Measurements from ENCODE around the gene ADM2. TPM values are rescaled to one million over a fixed set of nuclear protein-coding genes. Genes with fewer than 3 reads are reported as not detected.

ADM2 gene
- total RNA-seq, 1 donor from 2014 or later: 4.4 TPM

DNA sequence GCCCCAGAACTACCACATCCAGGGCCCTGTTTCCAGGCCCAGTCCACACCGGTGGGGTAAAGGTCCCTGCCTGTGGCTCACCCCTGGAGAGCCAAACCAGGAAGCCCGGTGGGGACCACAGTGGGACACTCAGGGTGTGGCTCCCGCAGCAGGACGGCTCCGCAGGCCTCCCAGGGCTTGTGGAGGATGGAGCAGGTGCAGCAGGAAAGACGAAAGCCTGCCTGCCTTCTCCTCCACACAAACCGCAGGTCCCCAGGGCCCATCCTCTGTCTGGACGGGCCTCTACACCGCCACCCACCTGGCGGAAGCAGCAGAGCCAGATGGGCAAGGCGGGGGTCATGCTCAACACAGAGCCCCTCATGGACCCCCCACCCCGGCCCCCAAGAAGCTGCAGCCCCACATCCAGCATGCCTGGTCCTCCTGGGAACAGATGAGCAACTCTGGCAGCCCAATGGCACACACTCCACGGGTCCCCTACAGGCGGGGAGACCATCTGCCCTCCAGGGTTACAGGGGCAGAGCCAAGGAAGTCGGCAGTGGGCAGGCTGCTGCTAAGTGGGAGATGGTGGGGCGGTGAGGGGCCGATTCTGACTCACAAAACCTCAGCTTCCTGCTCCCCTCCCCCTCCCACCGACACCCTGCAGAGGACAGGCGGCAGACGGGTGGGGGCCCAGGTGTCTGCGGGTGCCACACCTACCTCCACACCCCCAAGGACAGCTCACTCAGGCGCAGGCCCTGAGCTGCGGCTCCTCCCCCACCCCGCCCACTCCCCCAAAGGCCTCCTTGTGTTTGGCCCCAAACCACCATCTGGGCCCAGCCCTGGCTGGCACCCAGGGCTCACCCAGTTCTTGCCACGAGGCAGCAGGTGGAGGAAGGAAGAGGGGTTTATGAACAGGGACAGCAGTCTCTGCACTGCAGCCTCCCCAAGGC, 11.7 kb upstream of the ADM2 start:
- H3K4me3 ChIP-seq (ENCODE audit: low read depth, low read length): no peak overlapping the region
- TF ChIP-seq, protein P1, sequence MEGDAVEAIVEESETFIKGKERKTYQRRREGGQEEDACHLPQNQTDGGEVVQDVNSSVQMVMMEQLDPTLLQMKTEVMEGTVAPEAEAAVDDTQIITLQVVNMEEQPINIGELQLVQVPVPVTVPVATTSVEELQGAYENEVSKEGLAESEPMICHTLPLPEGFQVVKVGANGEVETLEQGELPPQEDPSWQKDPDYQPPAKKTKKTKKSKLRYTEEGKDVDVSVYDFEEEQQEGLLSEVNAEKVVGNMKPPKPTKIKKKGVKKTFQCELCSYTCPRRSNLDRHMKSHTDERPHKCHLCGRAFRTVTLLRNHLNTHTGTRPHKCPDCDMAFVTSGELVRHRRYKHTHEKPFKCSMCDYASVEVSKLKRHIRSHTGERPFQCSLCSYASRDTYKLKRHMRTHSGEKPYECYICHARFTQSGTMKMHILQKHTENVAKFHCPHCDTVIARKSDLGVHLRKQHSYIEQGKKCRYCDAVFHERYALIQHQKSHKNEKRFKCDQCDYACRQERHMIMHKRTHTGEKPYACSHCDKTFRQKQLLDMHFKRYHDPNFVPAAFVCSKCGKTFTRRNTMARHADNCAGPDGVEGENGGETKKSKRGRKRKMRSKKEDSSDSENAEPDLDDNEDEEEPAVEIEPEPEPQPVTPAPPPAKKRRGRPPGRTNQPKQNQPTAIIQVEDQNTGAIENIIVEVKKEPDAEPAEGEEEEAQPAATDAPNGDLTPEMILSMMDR (conservative IDR thresholded peaks at IDR 0.05; ENCODE audit: low read depth, low read length): no peak
- DNase-seq (ENCODE audit: low read depth): no peak

DNA sequence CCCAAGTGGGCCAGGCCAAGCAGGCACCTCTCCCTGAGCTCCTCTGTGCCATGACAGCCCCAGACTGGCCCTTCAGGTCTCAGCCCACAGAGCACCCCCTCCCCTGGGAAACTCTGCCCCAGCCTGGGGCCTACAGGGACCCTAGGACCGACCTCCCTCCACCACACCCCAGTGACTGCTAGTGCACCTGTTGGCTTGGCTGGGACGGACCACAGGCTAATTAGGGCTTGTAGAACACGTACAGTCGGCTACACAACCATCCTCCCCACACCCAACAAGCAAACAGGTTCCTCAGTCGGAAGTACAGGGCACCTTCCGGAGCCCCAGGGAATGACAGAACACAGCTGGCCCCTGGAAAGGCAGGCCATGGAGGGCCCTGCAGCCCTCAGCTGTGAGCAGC, 10.9 kb upstream of the ADM2 start:
- TF ChIP-seq, protein P1 (conservative IDR thresholded peaks at IDR 0.05; ENCODE audit: low read depth, low read length): no peak
- DNase-seq (ENCODE audit: low read depth): no peak
- H3K4me3 ChIP-seq (ENCODE audit: low read depth, low read length): no peak overlapping the region

- DNase-seq (ENCODE audit: low read depth): no peak
- no peak overlapping the region for H3K4me3 ChIP-seq (ENCODE audit: low read depth, low read length)
- TF ChIP-seq, protein P1 (conservative IDR thresholded peaks at IDR 0.05; ENCODE audit: low read depth, low read length): no peak
Measured at GRCh38 chr22:50471197-50471847, 10.0 kb upstream of the ADM2 start.

DNA sequence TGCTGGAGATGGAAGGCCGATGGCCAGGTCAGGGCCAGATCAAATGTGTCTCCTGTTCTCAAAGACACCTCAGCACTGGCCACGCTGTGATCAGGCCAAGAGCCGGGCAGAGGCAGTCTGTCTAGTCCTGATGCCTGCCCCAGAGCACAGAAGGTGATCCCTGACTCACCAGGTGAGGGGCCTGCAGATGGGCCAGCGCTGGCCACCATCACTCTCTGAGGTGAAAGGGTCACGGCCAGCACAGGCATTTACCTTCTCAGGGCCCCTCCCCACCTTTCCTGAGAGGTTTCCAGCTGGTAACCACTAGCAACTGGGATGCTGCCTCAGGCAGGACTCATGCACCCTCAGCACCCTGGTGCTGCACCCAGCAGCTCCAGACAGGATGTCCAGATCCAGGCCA, 9.4 kb upstream of the ADM2 start:
- DNase-seq (ENCODE audit: low read depth): no peak
- TF ChIP-seq, protein P1 (conservative IDR thresholded peaks at IDR 0.05; ENCODE audit: low read depth, low read length): no peak
- no peak overlapping the region for H3K4me3 ChIP-seq (ENCODE audit: low read depth, low read length)

- TF ChIP-seq, protein P1 (conservative IDR thresholded peaks at IDR 0.05; ENCODE audit: low read depth, low read length): peak; percentile 53
- H3K4me3 ChIP-seq (ENCODE audit: low read depth, low read length): no peak overlapping the region
- no peak for DNase-seq (ENCODE audit: low read depth)
Measured at GRCh38 chr22:50473088-50473487, 8.3 kb upstream of the ADM2 start.

DNA sequence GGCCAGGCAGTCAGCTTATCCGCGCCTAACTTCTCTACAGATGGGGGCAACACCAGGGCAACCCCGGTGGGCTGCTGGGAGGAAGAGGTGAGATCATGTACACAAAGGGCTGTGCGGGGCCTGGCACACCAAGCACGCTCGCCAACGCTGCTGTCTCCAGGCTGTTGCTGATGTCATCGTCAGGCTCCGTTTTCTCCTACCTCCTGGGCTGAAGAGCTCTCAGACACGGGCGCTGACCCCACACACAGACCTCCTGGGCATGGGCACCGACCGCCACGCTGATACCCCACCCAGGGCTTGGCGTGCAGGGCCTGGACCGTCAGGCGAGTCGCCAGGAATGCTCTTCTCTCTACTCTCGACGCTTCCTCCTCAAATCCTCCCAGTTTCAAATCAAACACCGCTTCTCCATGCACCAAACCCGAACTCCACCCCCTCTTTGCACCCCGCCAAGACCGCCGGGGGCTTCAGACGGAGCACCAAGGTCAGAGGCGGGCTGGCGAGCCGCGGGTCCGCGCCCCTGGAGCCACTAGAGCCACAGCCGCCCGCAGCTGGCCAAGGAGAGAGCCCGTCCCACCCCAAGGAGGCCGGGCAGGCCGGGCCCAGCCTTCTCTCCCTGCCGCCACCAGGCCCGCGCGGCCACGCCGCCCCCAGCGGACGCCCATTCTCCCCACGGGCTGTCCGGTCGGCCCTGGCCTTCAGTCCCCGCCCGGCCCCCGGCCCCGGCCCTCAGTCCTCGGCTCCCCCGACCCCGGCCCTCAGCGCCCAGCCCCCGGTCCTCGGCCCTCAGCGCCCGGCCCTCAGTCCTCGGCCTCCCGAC, 7.3 kb upstream of the ADM2 start:
- TF ChIP-seq, protein P1 (conservative IDR thresholded peaks at IDR 0.05; ENCODE audit: low read depth, low read length): no peak
- no peak for DNase-seq (ENCODE audit: low read depth)
- H3K4me3 ChIP-seq (ENCODE audit: low read depth, low read length): peak overlapping the region; percentile 79
